Right lobe of liver (tissue), 6 donors: Measurements from ENCODE around the gene PLXNB2. TPM values are rescaled to one million over a fixed set of nuclear protein-coding genes. Genes with fewer than 3 reads are reported as not detected.

Source experiments
- ATAC-seq, 4 donors: fragments of 200-7000 bp; cut with Tn5 transposase; one replicate each; pipeline ENCODE4 v1.9.1; 2020; ENCODE audit warnings: mild to moderate bottlenecking in 4 of 4, moderate library complexity in 4 of 4
- DNase-seq, 3 donors: peaks; one replicate each; pipeline ENCODE4 v3.0.0-alpha.2; 2020
- H3K27ac ChIP-seq, 3 donors: fragments of 200-600 bp; one replicate each; pipeline ENCODE4 v1.8.0; 2022
- H3K27me3 ChIP-seq, 2 donors: fragments of 200-600 bp; one replicate each; pipeline ENCODE4 v1.8.0; 2022
- H3K36me3 ChIP-seq, 4 donors: fragments of 200-600 bp; sonication (generic) in 1 of 4; one replicate each; pipeline versions ENCODE4 v1.5.1 to v1.8.0; 2017 to 2022; ENCODE audit warnings: control low read depth in 1 of 4
- H3K4me1 ChIP-seq, 4 donors: fragments of 200-600 bp; sonication (generic) in 1 of 4; one replicate each; pipeline versions ENCODE4 v1.5.1 to v1.8.0; 2017 to 2022; ENCODE audit warnings: control low read depth in 1 of 4
- H3K4me3 ChIP-seq, 3 donors: fragments of 200-600 bp; one replicate each; pipeline ENCODE4 v1.8.0; 2022
- H3K9me3 ChIP-seq, 4 donors: fragments of 200-600 bp; sonication (generic) in 1 of 4; one replicate each; pipeline versions ENCODE4 v1.5.1 to v1.8.0; 2017 to 2022; ENCODE audit warnings: control low read depth in 1 of 4
- CTCF ChIP-seq, 4 donors: fragments of 200-600 bp in 3 of 4; fragments of 450-650 bp in 1 of 4; IDR thresholded peaks; one replicate each; pipeline versions ENCODE4 v1.5.1 to v1.8.0; 2016 to 2022; ENCODE audit warnings: antibody characterized with exemption in 4 of 4, mild to moderate bottlenecking in 2 of 4
- POLR2A ChIP-seq: fragments of 450-650 bp; IDR thresholded peaks from one replicate; pipeline ENCODE4 v1.6.1; 2017; ENCODE audit warnings: antibody characterized with exemption, mild to moderate bottlenecking
- WGBS: methylation state at CpG from one replicate; pipeline ENCODE4 v1.1.6; 2018; ENCODE audit warnings: low coverage, low lambda C conversion rate; ENCODE audit not compliant: insufficient coverage; ENCODE audit errors: missing lambda C conversion rate; 5-methylcytosine and 5-hydroxymethylcytosine counted together
- intact Hi-C, 2 donors: fragments of 100-400 bp; cut with DNase I; formaldehyde crosslinking; loops; one replicate each; pipeline versions ENCODE4 v1.11.2 to v1.14.1; 2022
- total RNA-seq, 6 experiments: library from RNA; depleted of rRNA in 2 of 6; stranded (reverse); fragments of >200 nt in 2 of 6; fragmentation: NEBNext Ultra II Directional in 3 of 6; extraction: Animal tissue kit (Norgen Biotek cat#: 25700) in 3 of 6; gene quantifications; one replicate each; pipeline versions ENCODE4 v1.1.0 to v1.2.4, GENCODE V29; 2016 to 2023
- donor health status: DM: no; HTN: yes; CAD: no.
- donor health status: DM: no; HTN: no; CAD: no.
- donor health status: DM: no; HTN: no; CAD: no.
- donor health status: DM: no; HTN: yes; CAD: no.
- donor health status: DM: no; HTN: yes; CAD: no.

Gene PLXNB2
- total RNA-seq, 6 experiments from 2014 or later, result 154 to 181 (median 161) TPM

- peak overlapping the region in 1 of 3 donors; percentile 67 for H3K4me3 ChIP-seq
- ATAC-seq, result no peak
These were observed 57.9 kb downstream of the PLXNB2 start for GRCh38 chr22:50249341-50250248.

GRCh38 chr22:50248196-50249081, 59.0 kb downstream of the PLXNB2 start:
- intact Hi-C loops, result loop anchor here in 1 of 2 donors (10.0 kb wide), 1 partner anchor 236 kb away; the partner anchor contains the start of genes ADM2 and MIOX
- 81% methylated on average over 6 of the region's 29 CpGs for WGBS
- peaks cover 0 to 37% (median 13%) of the 10 kb centered on the region in 4 donors for H3K4me1 ChIP-seq
- no peaks in the 10 kb centered on the region for H3K9me3 ChIP-seq
- TF ChIP-seq POLR2A (no peak), CTCF (IDR thresholded peaks at IDR 0.05) (no peak)
- no peak overlapping the region for H3K4me3 ChIP-seq
- DNase-seq, result no peak
- H3K27ac ChIP-seq, result no peak overlapping the region
- H3K27me3 ChIP-seq, result no peaks in the 10 kb centered on the region
- no peak for ATAC-seq
- no peaks in the 10 kb centered on the region for H3K36me3 ChIP-seq

More at GRCh38 chr22:50249341-50250248, 57.9 kb downstream of the PLXNB2 start:
- DNase-seq, result no peak
- H3K36me3 ChIP-seq, result no peaks in the 10 kb centered on the region
- no peaks in the 10 kb centered on the region for H3K27me3 ChIP-seq
- intact Hi-C loops, result loop anchor here in 1 of 2 donors (5.0 to 10.0 kb wide), 2 partner anchors 93 to 235 kb away; partner anchors contain the start of genes ADM2, MIOX and PPP6R2
- peaks cover 0 to 37% (median 10%) of the 10 kb centered on the region in 4 donors for H3K4me1 ChIP-seq
- H3K9me3 ChIP-seq, result no peaks in the 10 kb centered on the region
- TF ChIP-seq POLR2A, result no peak
- no peak for TF ChIP-seq CTCF (IDR thresholded peaks at IDR 0.05)
- no CpG with 5 or more reads among the region's 32 CpGs for WGBS
- H3K27ac ChIP-seq, result no peak overlapping the region

GRCh38 chr22:50247748-50248147, 59.7 kb downstream of the PLXNB2 start:
- ATAC-seq (peak in 1 of 4 donors; percentile 0), DNase-seq (peak in 1 of 3 donors; percentile 68)
- TF ChIP-seq POLR2A (no peak), CTCF (IDR thresholded peaks at IDR 0.05) (no peak)
- H3K36me3 ChIP-seq, result no peaks in the 10 kb centered on the region
- H3K9me3 ChIP-seq, result no peaks in the 10 kb centered on the region
- no peak overlapping the region for H3K4me3 ChIP-seq
- peaks cover 0 to 43% (median 16%) of the 10 kb centered on the region in 4 donors for H3K4me1 ChIP-seq
- intact Hi-C loops, result loop anchor here in 1 of 2 donors (10.0 kb wide), 1 partner anchor 237 kb away; the partner anchor contains the start of genes ADM2 and MIOX
- 0% methylated on average over 2 of the region's 16 CpGs for WGBS
- no peak overlapping the region for H3K27ac ChIP-seq
- no peaks in the 10 kb centered on the region for H3K27me3 ChIP-seq
